K562 (cell line): ENCODE data around the gene RNF114. TPM values are rescaled to one million over a fixed set of nuclear protein-coding genes. Genes with fewer than 3 reads are reported as not detected.
A peak's percentile ranks its signal among the peaks of the same experiment; 100 is the strongest.

Experiments
- CXXC5 ChIP-seq: fragments of 250-450 bp; sonication (Bioruptor Pico); IDR thresholded peaks from 2 replicates; pipeline ENCODE4 v1.8.0; 2022; ENCODE audit warnings: inconsistent platforms, mild to moderate bottlenecking, moderate library complexity
- ELK1 ChIP-seq: sonication (generic); formaldehyde crosslinking; IDR thresholded peaks from 2 replicates; pipeline ENCODE4 v1.8.1; 2022; ENCODE audit warnings: missing genetic modification reagents
- EP400 ChIP-seq: fragments of 450-650 bp; IDR thresholded peaks from 2 replicates; pipeline ENCODE4 v1.6.1; 2017; ENCODE audit warnings: antibody characterized with exemption, mild to moderate bottlenecking, moderate library complexity
- ERF ChIP-seq: fragments of 450-650 bp; formaldehyde crosslinking; IDR thresholded peaks from 2 replicates; pipeline ENCODE4 v1.4.0; 2020; ENCODE audit warnings: mild to moderate bottlenecking, mixed read lengths
- ID3 ChIP-seq, 2 experiments: fragments of 250-450 bp in 1 of 2; fragments of 450-650 bp in 1 of 2; sonication (Bioruptor Pico) in 1 of 2; IDR thresholded peaks; 2 replicates each; pipeline versions ENCODE4 v1.6.1 to v1.8.0; 2016 to 2021; ENCODE audit warnings: mild to moderate bottlenecking in 2 of 2, moderate library complexity in 2 of 2, missing compliant biosample characterization in 1 of 2, missing genetic modification characterization in 1 of 2
- LARP7 ChIP-seq: fragments of 450-650 bp; IDR thresholded peaks from 2 replicates; pipeline ENCODE4 v1.6.1; 2016
- MECOM ChIP-seq: fragments of 250-450 bp; sonication (Bioruptor Pico); IDR thresholded peaks from 2 replicates; pipeline ENCODE4 v1.8.0; 2022; ENCODE audit warnings: inconsistent platforms
- MEIS2 ChIP-seq: fragments of 450-650 bp; IDR thresholded peaks from 2 replicates; pipeline ENCODE4 v1.6.1; 2014; ENCODE audit warnings: mild to moderate bottlenecking; ENCODE audit not compliant: partially characterized antibody
- NEUROD1 ChIP-seq: fragments of 150-350 bp; IDR thresholded peaks from 2 replicates; pipeline ENCODE4 v1.6.1; 2014; ENCODE audit warnings: borderline replicate concordance, low read length, low read depth; ENCODE audit not compliant: partially characterized antibody
- RCOR1 ChIP-seq, 2 experiments: IDR thresholded peaks; 2 replicates each; pipeline ENCODE4 v1.6.1; 2012; ENCODE audit warnings: low read depth in 2 of 2, low read length in 2 of 2, borderline replicate concordance in 1 of 2, improper control_type of control experiment in 1 of 2
- SP1 ChIP-seq: sonication (generic); formaldehyde crosslinking; IDR thresholded peaks from 2 replicates; pipeline ENCODE4 v1.8.1; 2022; ENCODE audit warnings: mild to moderate bottlenecking, missing genetic modification reagents
- SRSF3 ChIP-seq: fragments of 200-400 bp; formaldehyde crosslinking; IDR thresholded peaks from 2 replicates; pipeline ENCODE4 v1.6.1; 2016; ENCODE audit warnings: mild to moderate bottlenecking, low read length, moderate library complexity; ENCODE audit not compliant: insufficient read depth
- TBL1XR1 ChIP-seq, 2 experiments: IDR thresholded peaks; 2 replicates each; pipeline ENCODE4 v1.6.1; 2012; ENCODE audit warnings: improper control_type of control experiment in 2 of 2, low read length in 2 of 2, mild to moderate bottlenecking in 1 of 2
- XRCC5 ChIP-seq: fragments of 200-400 bp; formaldehyde crosslinking; IDR thresholded peaks from 2 replicates; pipeline ENCODE4 v1.6.1; 2017; ENCODE audit warnings: low read depth, mild to moderate bottlenecking, low read length
- ZNF263 ChIP-seq: sonication (generic); formaldehyde crosslinking; IDR thresholded peaks from 2 replicates; pipeline ENCODE4 v1.8.0; 2022; ENCODE audit warnings: mild to moderate bottlenecking, missing genetic modification reagents, borderline replicate concordance
- ZNF277 ChIP-seq: fragments of 250-450 bp; sonication (Bioruptor Pico); IDR thresholded peaks from 2 replicates; pipeline ENCODE4 v1.8.0; 2022; ENCODE audit warnings: inconsistent platforms, mild to moderate bottlenecking, moderate library complexity, borderline replicate concordance
- ZNF354B ChIP-seq: fragments of 250-450 bp; sonication (Bioruptor Pico); IDR thresholded peaks from 2 replicates; pipeline ENCODE4 v1.4.0; 2020
- ZNF740 ChIP-seq, 3 experiments: fragments of 200-800 bp in 1 of 3; sonication (Bioruptor generic) in 1 of 3; sonication (generic) in 1 of 3; formaldehyde crosslinking in 1 of 3; IDR thresholded peaks; 2 replicates each; pipeline versions ENCODE4 v1.6.1 to v1.8.0; 2016 to 2022; ENCODE audit warnings: mild to moderate bottlenecking in 2 of 3, missing compliant biosample characterization in 2 of 3, missing genetic modification characterization in 2 of 3, missing genetic modification reagents in 1 of 3
- polyA plus RNA-seq, 8 experiments: library from polyadenylated mRNA; depleted of rRNA in 4 of 8; stranded (reverse) in 5 of 8; unstranded in 3 of 8; fragments of >200 nt; fragmentation: Nextera tagmentation in 2 of 8; fragmentation: Illumina TruSeq in 1 of 8; extraction: Ambion mirVana in 2 of 8; extraction: Trizol in 1 of 8; gene quantifications; 2 replicates each; pipeline versions ENCODE4 v1.2.1 to v1.2.3, GENCODE V29; 2011 to 2014; ENCODE audit warnings: inconsistent platforms in 1 of 8, missing spikeins in 1 of 8
- total RNA-seq, 7 experiments: library from RNA; depleted of rRNA in 6 of 7; stranded (reverse); fragments of >200 nt in 6 of 7; fragmentation: Illumina TruSeq in 2 of 7; extraction: Trizol in 2 of 7; gene quantifications; 2 replicates each; pipeline versions ENCODE4 v1.2.1 to v1.2.3, GENCODE V29; 2011 to 2021; ENCODE audit warnings: low replicate concordance in 1 of 7

RNF114 gene
- total and polyA plus RNA-seq, 9 of the 15 experiments (the other 6 are each of a cell fraction or from before 2014, with no cell fraction given): 38.6 to 111 (median 62.6) TPM

- TF ChIP-seq ZNF740 (CRISPR knock-in tag; IDR thresholded peaks at IDR 0.05): 0 out of 2 replicates have a peak, but pooled peaks have one; percentile 14
- 0 out of 4 replicates have a peak, but pooled peaks of 1 of the 2 experiments have one; percentile 27 for TF ChIP-seq ZNF740 (tag; IDR thresholded peaks at IDR 0.05)
- TF ChIP-seq MEIS2: no peak
- 0 out of 2 replicates have a peak, but pooled peaks have one; percentile 54 for TF ChIP-seq ERF (CRISPR knock-in tag)
- peak; percentile 7; the same call in 1 of the 2 replicates for TF ChIP-seq MECOM (CRISPR knock-in tag)
- TF ChIP-seq ZNF354B (CRISPR knock-in tag): no peak
- no peak for TF ChIP-seq ZNF277 (CRISPR knock-in tag)
- TF ChIP-seq ID3 (CRISPR knock-in tag; IDR thresholded peaks at IDR 0.05): no peak
- TF ChIP-seq ID3 (tag; IDR thresholded peaks at IDR 0.05): peak; percentile 64
- TF ChIP-seq RCOR1 (IDR thresholded peaks at IDR 0.05; ENCODE audit: borderline replicate concordance in 1 of 2, low read depth in 2 of 2, low read length in 2 of 2): 0 out of 4 replicates have a peak, but pooled peaks of 1 of the 2 experiments have one; percentile 15
- TF ChIP-seq ZNF263 (CRISPR knock-in tag): no peak
- TF ChIP-seq LARP7: no peak
- TF ChIP-seq XRCC5: no peak
- TF ChIP-seq EP400: peak; percentile 10
- TF ChIP-seq NEUROD1: peak; percentile 8
- TF ChIP-seq CXXC5 (CRISPR knock-in tag): peak; percentile 63; the same call in 1 of the 2 replicates
- TF ChIP-seq SRSF3: no peak
- no peak for TF ChIP-seq TBL1XR1 (IDR thresholded peaks at IDR 0.05; ENCODE audit: low read length in 2 of 2)
- no peak for TF ChIP-seq ELK1 (CRISPR knock-in tag)
- 0 out of 2 replicates have a peak, but pooled peaks have one; percentile 4 for TF ChIP-seq SP1
Observed at GRCh38 chr20:49989234-49990065, 53.3 kb downstream of the RNF114 start (continued).
